Activated CD4-positive, alpha-beta memory T cell treated with anti-CD3 and anti-CD28 coated beads, Interleukin-2, amount 10 ng/mL, durations not matched to agents 7 days and 5 days (primary cell): ENCODE data around the gene WFS1. TPM values are rescaled to one million over a fixed set of nuclear protein-coding genes. Genes with fewer than 3 reads are reported as not detected.

ENCODE experiments used
- CTCF ChIA-PET: fragments of 350-600 bp; sonication (Branson Sonifier 250); formaldehyde crosslinking; loops from one replicate; lab custom pipeline; 2021; ENCODE audit warnings: antibody characterized with exemption, inconsistent platforms; lab: Charles Lee
- POLR2A ChIA-PET: fragments of 350-600 bp; sonication (Branson Sonifier 250); formaldehyde crosslinking; loops from one replicate; lab custom pipeline; 2021; ENCODE audit warnings: antibody characterized with exemption; lab: Charles Lee
- DNase-seq: peaks from one replicate; pipeline ENCODE4 v3.0.0-alpha.2; 2020
- H3K27ac Mint-ChIP-seq: one replicate; pipeline ENCODE4 v1.8.0; 2021; ENCODE audit warnings: mild to moderate bottlenecking, mixed read lengths
- H3K27me3 Mint-ChIP-seq: one replicate; pipeline ENCODE4 v1.8.0; 2021; ENCODE audit warnings: mixed read lengths
- H3K36me3 Mint-ChIP-seq: one replicate; pipeline ENCODE4 v1.8.0; 2021; ENCODE audit warnings: low read depth, mixed read lengths
- H3K4me1 Mint-ChIP-seq: one replicate; pipeline ENCODE4 v1.8.0; 2021; ENCODE audit warnings: mixed read lengths
- H3K4me3 Mint-ChIP-seq: one replicate; pipeline ENCODE4 v1.8.0; 2021; ENCODE audit warnings: mild to moderate bottlenecking, mixed read lengths
- H3K9me3 Mint-ChIP-seq: one replicate; pipeline ENCODE4 v1.8.0; 2021; ENCODE audit warnings: mixed read lengths
- total RNA-seq, 2 experiments: library from RNA; stranded (reverse); gene quantifications; one replicate each; pipeline ENCODE4 v1.2.3, GENCODE V29; 2021

The WFS1 gene
- total RNA-seq, 2 experiments from 2014 or later: 2.4 to 3.5 TPM

DNA sequence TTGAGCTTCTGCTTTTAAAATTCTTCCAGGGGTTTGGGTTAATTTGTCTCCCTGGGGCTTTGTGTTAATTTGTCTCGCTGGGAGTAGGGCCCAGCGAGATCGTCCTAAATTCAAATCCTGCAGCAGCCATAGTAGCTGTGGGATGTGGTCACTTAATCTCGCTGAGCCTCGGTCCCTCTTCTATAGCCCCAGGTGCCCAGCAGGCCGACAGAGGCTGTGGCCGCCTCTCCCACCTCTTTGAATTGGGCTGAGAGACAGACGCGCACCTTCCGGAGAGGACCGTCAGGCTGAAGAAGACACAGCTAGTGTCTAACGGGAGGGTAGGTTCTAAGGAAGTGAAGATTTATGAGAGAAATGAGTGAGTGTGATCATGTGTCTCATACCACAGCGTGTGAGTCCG lies 15.7 kb upstream of the WFS1 start:
- Mint-ChIP-seq H3K4me3 (no peak overlapping the region), H3K36me3 (no peaks in the 10 kb centered on the region), H3K4me1 (peaks cover 17% of the 10 kb centered on the region), H3K9me3 (no peaks in the 10 kb centered on the region), H3K27me3 (peaks cover 22% of the 10 kb centered on the region), H3K27ac (no peak overlapping the region)
- DNase-seq: no peak
- POLR2A ChIA-PET: no interaction called here
- CTCF ChIA-PET: interaction anchor here (1.3 to 10.9 kb wide), 4 partner anchors 10 to 256 kb away, joined by 3 to 341 read pairs (median 6); no protein-coding TSS in a partner anchor

DNA sequence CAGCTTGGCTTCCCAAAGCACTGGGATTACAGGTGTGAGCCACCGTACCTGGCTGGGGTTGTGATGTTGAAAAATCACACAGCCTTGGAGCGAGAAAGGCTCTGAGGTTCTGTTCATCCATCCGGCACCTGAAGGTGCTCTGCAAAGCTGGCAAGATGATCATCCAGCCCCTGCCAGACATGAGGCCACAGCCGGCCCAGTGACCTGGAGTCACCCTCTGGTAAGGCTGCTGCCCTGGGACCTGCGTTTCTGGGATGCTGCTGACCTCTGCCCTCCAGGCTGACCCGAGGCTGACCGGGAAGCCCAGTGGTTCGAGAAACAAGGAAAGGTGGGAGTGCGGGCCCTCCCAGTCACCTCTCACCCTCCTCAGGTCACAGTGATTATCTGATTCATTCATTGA lies 13.5 kb upstream of the WFS1 start:
- Mint-ChIP-seq H3K4me1 (peaks cover 12% of the 10 kb centered on the region), H3K9me3 (no peaks in the 10 kb centered on the region), H3K27ac (no peak overlapping the region), H3K4me3 (no peak overlapping the region), H3K27me3 (peaks cover 22% of the 10 kb centered on the region), H3K36me3 (no peaks in the 10 kb centered on the region)
- ChIA-PET POLR2A (no interaction called here), CTCF (interaction anchor here (0.9 to 10.9 kb wide), 4 partner anchors 13 to 258 kb away, joined by 3 to 341 read pairs (median 6); partner anchors contain the start of gene WFS1)
- DNase-seq: no peak

DNA sequence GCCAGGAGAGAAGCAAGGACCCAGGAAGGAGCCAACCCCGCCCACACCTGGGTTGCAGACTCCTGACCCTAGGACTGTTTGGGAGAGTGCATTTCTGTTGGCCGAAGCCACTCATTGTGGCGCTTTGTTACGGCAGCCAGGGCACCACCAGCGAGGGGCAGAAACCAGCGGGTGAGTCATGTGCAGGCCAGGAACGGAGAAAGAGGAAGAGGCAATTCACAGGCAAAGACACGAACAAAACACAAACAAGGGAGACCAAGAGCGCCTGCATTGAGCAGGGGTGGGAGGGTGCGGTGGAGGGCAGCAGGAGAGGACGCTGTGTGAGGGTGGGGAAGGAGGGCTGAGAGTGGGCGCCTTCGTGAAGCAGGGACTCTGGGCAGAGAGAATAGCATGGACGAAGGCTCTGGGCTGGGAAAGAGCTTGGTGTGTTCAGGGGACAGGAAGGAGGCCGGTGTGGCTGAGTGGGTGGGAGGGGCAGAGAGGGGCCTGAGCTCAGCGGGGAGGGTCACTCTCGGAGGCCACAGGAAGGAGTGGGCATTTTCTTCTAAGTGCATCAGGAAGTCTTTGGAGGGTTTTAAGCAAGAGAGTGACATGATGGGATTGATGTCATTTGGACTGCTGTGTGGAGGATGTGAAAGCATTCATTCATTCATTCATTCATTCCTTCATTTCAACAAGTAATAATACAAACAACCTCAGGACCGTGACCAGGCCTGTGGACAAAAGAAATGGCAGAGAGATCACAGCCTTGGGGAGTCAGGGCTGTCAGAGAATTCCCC lies 12.2 kb upstream of the WFS1 start:
- Mint-ChIP-seq H3K36me3 (no peaks in the 10 kb centered on the region), H3K27ac (no peak overlapping the region), H3K4me3 (no peak overlapping the region), H3K4me1 (peaks cover 12% of the 10 kb centered on the region), H3K27me3 (peaks cover 26% of the 10 kb centered on the region), H3K9me3 (no peaks in the 10 kb centered on the region)
- ChIA-PET POLR2A (interaction anchor here (0.6 kb wide), 1 partner anchor 67 kb away, joined by 3 read pairs; no protein-coding TSS in a partner anchor), CTCF (interaction anchor here (1.5 to 15.1 kb wide), 2 partner anchors 69 to 259 kb away, joined by 3 to 229 read pairs; no protein-coding TSS in a partner anchor)
- DNase-seq: no peak

DNA sequence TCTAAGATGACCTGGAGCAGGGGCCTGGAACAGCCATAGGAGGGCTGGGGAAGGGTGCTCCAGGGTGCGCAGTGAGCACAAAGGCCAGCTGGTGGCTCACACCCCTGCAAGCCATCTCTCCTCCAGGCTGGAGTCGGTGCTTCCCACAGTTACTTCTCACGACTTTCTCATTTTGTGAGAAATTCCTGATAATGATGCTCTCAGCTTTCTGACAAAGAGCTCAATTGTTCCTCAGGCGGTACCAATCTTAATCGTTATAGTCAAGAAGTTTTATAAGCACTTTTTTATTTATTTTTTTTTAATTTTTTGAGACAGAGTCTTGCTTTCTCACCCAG lies 11.7 kb upstream of the WFS1 start:
- DNase-seq: no peak
- Mint-ChIP-seq H3K9me3 (no peaks in the 10 kb centered on the region), H3K4me3 (no peak overlapping the region), H3K27me3 (peaks cover 26% of the 10 kb centered on the region), H3K27ac (no peak overlapping the region), H3K36me3 (no peaks in the 10 kb centered on the region), H3K4me1 (peaks cover 12% of the 10 kb centered on the region)
- ChIA-PET POLR2A (interaction anchor here (0.6 kb wide), 1 partner anchor 66 kb away, joined by 3 read pairs; no protein-coding TSS in a partner anchor), CTCF (interaction anchor here (1.3 to 15.1 kb wide), 2 partner anchors 68 to 123 kb away, joined by 3 to 229 read pairs; no protein-coding TSS in a partner anchor)

DNA sequence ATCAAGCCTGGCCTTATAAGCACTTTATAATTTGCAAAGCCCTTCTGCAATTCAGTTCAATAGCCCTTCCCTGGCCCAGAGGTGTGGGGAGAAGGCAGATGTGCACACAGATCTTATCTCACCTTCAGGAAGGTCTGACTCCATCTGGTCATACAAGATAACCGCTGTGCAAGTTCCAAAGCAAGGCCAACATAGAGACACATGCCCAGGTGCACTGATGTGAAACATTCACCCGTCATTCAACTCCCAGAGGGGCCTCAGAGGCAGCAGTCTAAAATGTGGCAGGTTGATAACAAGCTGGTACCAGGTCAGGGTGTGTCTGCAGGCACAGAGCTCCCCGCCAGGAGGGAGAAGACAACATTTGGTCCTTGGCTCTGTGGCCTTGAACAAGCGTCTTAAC lies 10.9 kb upstream of the WFS1 start:
- peaks cover 26% of the 10 kb centered on the region for H3K27me3 Mint-ChIP-seq
- H3K36me3 Mint-ChIP-seq: no peaks in the 10 kb centered on the region
- no peaks in the 10 kb centered on the region for H3K9me3 Mint-ChIP-seq
- H3K27ac Mint-ChIP-seq: no peak overlapping the region
- H3K4me3 Mint-ChIP-seq: no peak overlapping the region
- DNase-seq: no peak
- peaks cover 12% of the 10 kb centered on the region for H3K4me1 Mint-ChIP-seq
- ChIA-PET CTCF (interaction anchor here (1.3 to 15.1 kb wide), 2 partner anchors 68 to 124 kb away, joined by 3 to 229 read pairs; no protein-coding TSS in a partner anchor), POLR2A (interaction anchor here (1.1 kb wide), 1 partner anchor 12 kb away, joined by 3 read pairs; no protein-coding TSS in a partner anchor)

DNA sequence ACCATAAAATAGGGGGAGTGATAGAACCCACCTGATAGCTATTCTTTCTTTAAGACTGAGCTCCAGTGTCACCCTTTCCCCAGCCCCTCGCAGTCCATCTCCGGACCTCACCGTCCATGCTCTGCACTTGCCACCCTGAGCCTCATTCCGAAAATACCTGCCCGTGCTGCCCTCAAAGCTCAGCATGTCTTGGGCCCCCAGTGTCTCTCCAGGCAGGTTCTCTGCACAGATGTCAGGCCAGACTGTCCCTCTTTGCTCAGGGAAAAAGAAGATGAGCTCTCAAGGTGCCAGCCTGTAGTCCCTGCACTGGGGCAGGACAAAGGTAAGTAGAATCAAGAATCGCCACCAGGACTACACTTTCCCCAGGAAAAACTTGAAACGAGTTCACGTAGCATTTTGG lies 9.8 kb upstream of the WFS1 start:
- H3K9me3 Mint-ChIP-seq: no peaks in the 10 kb centered on the region
- CTCF ChIA-PET: interaction anchor here (0.7 to 15.1 kb wide), 4 partner anchors 10 to 122 kb away, joined by 4 to 229 read pairs (median 20); no protein-coding TSS in a partner anchor
- H3K4me3 Mint-ChIP-seq: no peak overlapping the region

DNA sequence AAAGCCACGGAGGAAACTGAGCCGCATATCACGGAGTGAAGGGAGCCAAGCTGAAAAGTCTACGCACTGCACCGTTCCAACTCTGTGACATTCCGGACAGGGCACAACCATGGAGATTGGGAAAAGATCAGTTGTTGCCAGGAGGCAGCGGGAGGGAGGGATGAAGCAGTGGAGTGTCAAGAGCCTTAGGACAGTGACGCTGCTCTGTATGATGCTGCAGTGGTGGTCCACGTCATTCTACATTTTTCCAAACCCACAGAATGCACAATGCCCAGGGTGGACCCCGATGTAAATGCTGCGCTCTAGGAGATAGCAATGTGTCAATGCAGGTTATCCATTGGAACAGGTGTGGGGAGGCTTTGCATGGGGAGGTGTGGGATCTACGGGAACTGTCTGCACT lies 7.5 kb upstream of the WFS1 start:
- POLR2A ChIA-PET: interaction anchor here (2.0 kb wide), 1 partner anchor 8 kb away, joined by 7 read pairs; the partner anchor contains the start of gene WFS1
- no peak for DNase-seq
- Mint-ChIP-seq H3K4me3 (no peak overlapping the region), H3K4me1 (peaks cover 9% of the 10 kb centered on the region), H3K27ac (no peak overlapping the region), H3K27me3 (peaks cover 30% of the 10 kb centered on the region), H3K9me3 (no peaks in the 10 kb centered on the region), H3K36me3 (no peaks in the 10 kb centered on the region)
- CTCF ChIA-PET: interaction anchor here (4.2 to 15.1 kb wide), 2 partner anchors 12 to 64 kb away, joined by 35 to 229 read pairs; no protein-coding TSS in a partner anchor

More for the DNA sequence above, 9.8 kb upstream of the WFS1 start:
- POLR2A ChIA-PET: interaction anchor here (1.1 kb wide), 1 partner anchor 11 kb away, joined by 3 read pairs; no protein-coding TSS in a partner anchor
- Mint-ChIP-seq H3K36me3 (no peaks in the 10 kb centered on the region), H3K4me1 (peaks cover 12% of the 10 kb centered on the region), H3K27me3 (peaks cover 26% of the 10 kb centered on the region), H3K27ac (no peak overlapping the region)
- no peak for DNase-seq

DNA sequence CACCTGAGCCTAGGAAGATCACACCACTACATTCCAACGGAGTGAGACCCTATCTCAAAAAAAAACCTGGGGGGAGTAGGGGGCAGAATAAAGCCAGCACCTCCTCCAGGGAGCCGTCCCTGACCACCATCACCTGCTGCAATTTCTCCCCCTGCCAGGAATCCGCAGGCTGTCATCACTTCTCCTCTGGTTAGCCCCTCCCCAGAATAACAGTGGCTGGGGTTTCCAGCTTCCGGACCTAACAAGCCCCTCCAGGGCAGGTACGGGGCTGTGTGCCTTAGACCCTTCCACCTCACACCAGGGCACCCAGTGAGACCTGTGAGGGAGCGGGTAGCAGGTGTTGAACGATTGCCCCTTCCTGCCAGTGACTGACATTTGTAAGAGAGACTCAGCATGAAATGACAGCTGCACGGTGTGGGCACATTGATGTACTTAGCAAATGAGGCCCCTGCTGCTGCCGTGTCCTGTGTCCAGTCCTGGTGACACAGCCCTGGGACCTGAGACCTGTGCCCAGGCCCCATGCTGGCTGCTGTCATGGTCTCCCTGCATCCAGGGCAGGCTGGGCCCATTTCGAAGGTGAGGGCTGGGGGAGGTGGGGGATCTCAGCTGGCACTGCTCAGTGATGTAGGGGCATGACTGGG lies 6.7 kb upstream of the WFS1 start:
- H3K4me3 Mint-ChIP-seq: no peak overlapping the region
- DNase-seq: no peak
- H3K36me3 Mint-ChIP-seq: no peaks in the 10 kb centered on the region
- H3K27me3 Mint-ChIP-seq: peaks cover 30% of the 10 kb centered on the region
- ChIA-PET CTCF (interaction anchor here (1.0 to 15.1 kb wide), 3 partner anchors 13 to 63 kb away, joined by 3 to 229 read pairs (median 35); no protein-coding TSS in a partner anchor), POLR2A (no interaction called here)
- H3K27ac Mint-ChIP-seq: no peak overlapping the region
- peaks cover 9% of the 10 kb centered on the region for H3K4me1 Mint-ChIP-seq
- no peaks in the 10 kb centered on the region for H3K9me3 Mint-ChIP-seq

DNA sequence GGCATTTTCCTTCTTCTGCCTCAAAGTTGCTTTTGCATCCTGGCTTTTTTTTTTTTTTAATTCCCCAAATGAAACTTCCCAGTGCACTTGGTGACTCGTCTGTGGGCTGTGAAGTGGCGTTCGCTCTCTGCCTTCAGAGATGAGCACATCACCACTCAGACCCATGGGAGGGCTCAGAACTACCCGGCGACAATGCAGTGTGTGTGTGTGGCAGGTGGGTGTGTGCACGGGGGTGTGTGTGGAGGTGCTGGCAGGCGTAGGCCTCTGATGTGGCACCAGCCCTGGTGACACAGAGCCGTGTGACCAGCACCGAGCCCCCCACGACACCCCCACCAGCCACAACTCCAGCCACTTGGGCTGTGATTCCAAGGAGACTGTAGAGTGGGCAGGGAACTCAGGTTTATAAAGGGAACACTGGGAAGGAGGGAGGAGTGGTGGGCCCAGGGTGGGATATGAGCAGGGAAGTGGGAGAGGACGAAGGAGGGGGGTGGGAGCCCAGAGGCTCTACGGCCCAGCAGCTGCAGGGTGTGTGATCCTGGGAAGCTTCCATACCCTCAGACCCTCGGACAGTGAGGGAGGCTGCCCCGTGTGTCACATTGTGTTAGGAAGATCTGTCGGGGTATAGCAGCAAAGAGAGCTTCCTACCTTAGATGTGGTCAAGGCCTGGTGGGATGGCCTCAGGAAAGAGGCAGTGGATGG lies 6.0 kb upstream of the WFS1 start:
- Mint-ChIP-seq H3K27me3 (peaks cover 36% of the 10 kb centered on the region), H3K36me3 (no peaks in the 10 kb centered on the region), H3K27ac (no peak overlapping the region), H3K9me3 (no peaks in the 10 kb centered on the region), H3K4me1 (peaks cover 13% of the 10 kb centered on the region), H3K4me3 (no peak overlapping the region)
- CTCF ChIA-PET: interaction anchor here (0.8 to 15.1 kb wide), 9 partner anchors 9 to 70 kb away, joined by 3 to 229 read pairs (median 4); no protein-coding TSS in a partner anchor
- POLR2A ChIA-PET: no interaction called here
- no peak for DNase-seq

DNA sequence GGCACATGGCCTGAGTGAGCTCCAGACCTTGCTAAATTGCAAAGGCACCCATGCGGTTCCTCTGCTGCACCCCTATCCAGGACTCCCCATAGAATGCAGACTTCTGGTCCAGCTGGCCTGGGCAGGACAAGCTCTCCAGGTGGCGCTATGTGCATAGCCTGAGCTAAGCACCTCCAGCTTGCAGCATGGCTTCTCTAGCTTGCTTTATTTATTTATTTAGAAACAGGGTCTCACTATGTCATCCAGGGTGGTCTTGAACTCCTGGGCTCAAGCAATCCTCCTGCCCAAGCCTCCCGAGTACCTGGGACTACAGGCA lies 5.5 kb upstream of the WFS1 start:
- ChIA-PET CTCF (interaction anchor here (0.8 to 15.1 kb wide), 8 partner anchors 10 to 70 kb away, joined by 3 to 229 read pairs (median 4); no protein-coding TSS in a partner anchor), POLR2A (no interaction called here)
- peaks cover 18% of the 10 kb centered on the region for H3K4me1 Mint-ChIP-seq
- H3K36me3 Mint-ChIP-seq: no peaks in the 10 kb centered on the region
- peak; percentile 42 for DNase-seq
- peaks cover 39% of the 10 kb centered on the region for H3K27me3 Mint-ChIP-seq
- H3K9me3 Mint-ChIP-seq: no peaks in the 10 kb centered on the region
- H3K4me3 Mint-ChIP-seq: no peak overlapping the region
- H3K27ac Mint-ChIP-seq: no peak overlapping the region

DNA sequence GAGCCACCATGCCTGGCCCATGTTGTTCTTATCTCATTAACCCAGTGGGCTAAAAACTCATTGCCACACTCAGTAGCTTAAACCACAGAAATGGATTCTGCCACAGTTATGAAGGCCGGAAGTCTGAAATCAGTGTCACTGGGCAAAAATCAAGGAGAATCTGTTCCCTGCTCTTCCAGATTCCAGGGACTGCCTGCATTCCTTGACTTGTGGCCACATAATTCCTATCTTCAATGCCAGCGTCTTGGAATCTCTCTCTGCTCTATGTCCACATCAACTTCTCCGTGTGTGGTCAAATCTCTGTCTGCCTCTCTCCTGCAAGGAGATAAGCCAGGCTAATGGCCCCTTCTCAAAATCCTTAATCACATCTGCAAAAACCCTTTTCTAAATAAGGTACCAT lies 4.1 kb upstream of the WFS1 start:
- ChIA-PET POLR2A (no interaction called here), CTCF (interaction anchor here (2.3 to 15.1 kb wide), 2 partner anchors 16 to 61 kb away, joined by 25 to 229 read pairs; no protein-coding TSS in a partner anchor)
- Mint-ChIP-seq H3K36me3 (no peaks in the 10 kb centered on the region), H3K4me3 (no peak overlapping the region), H3K9me3 (no peaks in the 10 kb centered on the region), H3K27ac (no peak overlapping the region), H3K4me1 (peaks cover 22% of the 10 kb centered on the region), H3K27me3 (peaks cover 34% of the 10 kb centered on the region)
- no peak for DNase-seq

DNA sequence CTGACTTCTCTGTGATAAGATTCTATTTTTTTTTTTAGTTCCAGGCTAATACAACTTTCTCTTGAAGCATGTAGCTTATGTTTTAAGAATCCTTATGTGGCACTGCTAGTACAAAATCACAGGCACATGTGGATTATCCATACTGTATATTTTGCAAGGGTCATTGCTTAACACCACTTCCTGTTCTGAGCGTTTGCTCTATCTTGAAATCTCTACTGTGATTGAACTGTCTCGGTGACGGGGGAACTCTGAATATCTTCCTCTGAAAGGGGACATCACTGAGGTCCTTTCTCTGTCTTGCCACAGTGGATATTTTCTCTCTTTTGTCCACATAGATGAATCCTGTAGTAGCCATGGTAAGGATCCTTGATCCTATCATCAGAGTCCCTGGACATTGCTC lies 2.1 kb upstream of the WFS1 start:
- POLR2A ChIA-PET: interaction anchor here (0.7 kb wide), 1 partner anchor 56 kb away, joined by 5 read pairs; no protein-coding TSS in a partner anchor
- DNase-seq: no peak
- Mint-ChIP-seq H3K36me3 (no peaks in the 10 kb centered on the region), H3K4me1 (peaks cover 27% of the 10 kb centered on the region), H3K9me3 (no peaks in the 10 kb centered on the region), H3K4me3 (no peak overlapping the region), H3K27ac (no peak overlapping the region), H3K27me3 (peaks cover 42% of the 10 kb centered on the region)
- CTCF ChIA-PET: interaction anchor here (1.5 to 15.1 kb wide), 4 partner anchors 17 to 269 kb away, joined by 6 to 229 read pairs (median 26); no protein-coding TSS in a partner anchor
